ENCODE measurements around the gene ACTR5. TPM values are rescaled to one million over a fixed set of nuclear protein-coding genes. Genes with fewer than 3 reads are reported as not detected.

Gene ACTR5
- total RNA-seq, 2 donors from 2014 or later: 7.9 to 11.2 TPM

GRCh38 chr20:38700926-38701325, 47.3 kb upstream of the ACTR5 start:
- Mint-ChIP-seq H3K27me3 (ENCODE audit: insufficient read depth) (peaks cover 39% of the 10 kb centered on the region), H3K9me3 (no peaks in the 10 kb centered on the region), H3K4me1 (no peaks in the 10 kb centered on the region), H3K36me3 (ENCODE audit: low read depth) (no peaks in the 10 kb centered on the region), H3K4me3 (no peak overlapping the region), H3K27ac (no peak overlapping the region)
- WGBS, 2 experiments (ENCODE audit: insufficient coverage in 1 of 2, insufficient read length in 1 of 2): 71 to 80% methylated on average over 3 of the region's 3 CpGs
- Histone ChIP-seq H3K9me3 (ENCODE audit: control insufficient read depth, low read length) (no peaks in the 10 kb centered on the region), H3K36me3 (ENCODE audit: control insufficient read depth, insufficient read depth, low read length) (no peaks in the 10 kb centered on the region), H3K27ac (ENCODE audit: low read depth, low read length) (no peak overlapping the region), H3K4me1 (ENCODE audit: control insufficient read depth, insufficient read depth, low read length) (no peaks in the 10 kb centered on the region), H3K27me3 (ENCODE audit: control insufficient read depth, insufficient read depth, low read length, poor library complexity, severe bottlenecking) (peaks cover 37% of the 10 kb centered on the region), H3K9ac (ENCODE audit: extremely low read depth, low read length, poor library complexity, severe bottlenecking) (no peak overlapping the region), H3K4me3 (ENCODE audit: low read length) (no peak overlapping the region)
- TF ChIP-seq CTCF (conservative IDR thresholded peaks at IDR 0.05): no peak
- no peak for DNase-seq

- Histone ChIP-seq H3K9ac (ENCODE audit: extremely low read depth, low read length, poor library complexity, severe bottlenecking) (no peak overlapping the region), H3K27ac (ENCODE audit: low read depth, low read length) (no peak overlapping the region), H3K9me3 (ENCODE audit: control insufficient read depth, low read length) (no peaks in the 10 kb centered on the region), H3K27me3 (ENCODE audit: control insufficient read depth, insufficient read depth, low read length, poor library complexity, severe bottlenecking) (peaks cover 20% of the 10 kb centered on the region), H3K4me3 (ENCODE audit: low read length) (no peak overlapping the region), H3K36me3 (ENCODE audit: control insufficient read depth, insufficient read depth, low read length) (no peaks in the 10 kb centered on the region), H3K4me1 (ENCODE audit: control insufficient read depth, insufficient read depth, low read length) (no peaks in the 10 kb centered on the region)
- Mint-ChIP-seq H3K27me3 (ENCODE audit: insufficient read depth) (peaks cover 36% of the 10 kb centered on the region), H3K36me3 (ENCODE audit: low read depth) (no peaks in the 10 kb centered on the region), H3K4me1 (no peaks in the 10 kb centered on the region), H3K4me3 (no peak overlapping the region), H3K9me3 (no peaks in the 10 kb centered on the region), H3K27ac (no peak overlapping the region)
- DNase-seq: no peak
- 72 to 77% methylated on average over 2 to 3 of the region's 3 CpGs for WGBS, 2 experiments (ENCODE audit: insufficient coverage in 1 of 2, insufficient read length in 1 of 2)
- TF ChIP-seq CTCF (conservative IDR thresholded peaks at IDR 0.05): no peak
Measured at GRCh38 chr20:38703526-38703925, 44.7 kb upstream of the ACTR5 start.

GRCh38 chr20:38704136-38704535, 44.1 kb upstream of the ACTR5 start:
- no peak for TF ChIP-seq CTCF (conservative IDR thresholded peaks at IDR 0.05)
- Mint-ChIP-seq H3K27ac (no peak overlapping the region), H3K9me3 (no peaks in the 10 kb centered on the region), H3K4me1 (no peaks in the 10 kb centered on the region), H3K36me3 (ENCODE audit: low read depth) (no peaks in the 10 kb centered on the region), H3K27me3 (ENCODE audit: insufficient read depth) (peaks cover 36% of the 10 kb centered on the region), H3K4me3 (no peak overlapping the region)
- DNase-seq: no peak
- 58 to 72% methylated on average over 2 to 4 of the region's 4 CpGs for WGBS, 2 experiments (ENCODE audit: insufficient coverage in 1 of 2, insufficient read length in 1 of 2)
- H3K27me3 ChIP-seq (ENCODE audit: control insufficient read depth, insufficient read depth, low read length, poor library complexity, severe bottlenecking): peaks cover 20% of the 10 kb centered on the region
- no peak overlapping the region for H3K9ac ChIP-seq (ENCODE audit: extremely low read depth, low read length, poor library complexity, severe bottlenecking)
- H3K9me3 ChIP-seq (ENCODE audit: control insufficient read depth, low read length): no peaks in the 10 kb centered on the region
- no peak overlapping the region for H3K27ac ChIP-seq (ENCODE audit: low read depth, low read length)
- H3K36me3 ChIP-seq (ENCODE audit: control insufficient read depth, insufficient read depth, low read length): no peaks in the 10 kb centered on the region
- no peak overlapping the region for H3K4me3 ChIP-seq (ENCODE audit: low read length)
- no peaks in the 10 kb centered on the region for H3K4me1 ChIP-seq (ENCODE audit: control insufficient read depth, insufficient read depth, low read length)
